Choroid plexus epithelial cell (primary cell): ENCODE data around the gene SP5.

Experiments used
- DNase-seq: peaks from one replicate; pipeline ENCODE4 v3.0.0-alpha.2; 2010; ENCODE audit warnings: low read depth
- H3K4me3 ChIP-seq: 2 replicates; pipeline ENCODE4 v1.5.1; 2011; ENCODE audit warnings: low read depth, mild to moderate bottlenecking, control low read depth, low read length, moderate library complexity
- TF ChIP-seq, protein P1 (sequence below): conservative IDR thresholded peaks from 2 replicates; pipeline ENCODE4 v1.5.1; 2011; ENCODE audit warnings: low read depth, mild to moderate bottlenecking, control low read depth, inconsistent platforms, low read length, moderate library complexity

The SP5 gene

DNA sequence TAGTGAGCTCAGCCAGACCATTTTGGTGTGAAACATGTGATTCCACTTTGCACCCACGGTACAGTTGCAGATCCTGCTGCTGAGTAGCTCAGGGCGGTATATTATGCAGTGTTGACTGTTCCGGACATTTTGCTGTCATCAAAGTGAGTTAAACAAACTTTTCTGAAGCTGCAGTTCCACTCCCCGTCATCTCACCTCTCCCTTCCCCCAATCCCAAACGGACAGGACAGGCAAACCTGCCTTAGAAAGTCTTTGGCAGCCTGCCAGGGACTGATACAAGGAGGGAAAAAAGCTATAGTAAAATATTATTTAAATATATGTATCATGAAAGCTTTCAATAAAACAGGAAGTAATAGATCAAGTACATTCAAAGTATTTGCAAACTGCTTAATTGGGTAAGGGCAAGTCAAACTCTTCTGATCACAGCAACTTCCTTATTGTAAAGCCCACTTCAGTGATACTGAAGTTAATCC is 35.5 kb upstream of the SP5 start:
- H3K4me3 ChIP-seq, result no peak overlapping the region
- DNase-seq, result peak; percentile 11
- TF ChIP-seq, protein P1, sequence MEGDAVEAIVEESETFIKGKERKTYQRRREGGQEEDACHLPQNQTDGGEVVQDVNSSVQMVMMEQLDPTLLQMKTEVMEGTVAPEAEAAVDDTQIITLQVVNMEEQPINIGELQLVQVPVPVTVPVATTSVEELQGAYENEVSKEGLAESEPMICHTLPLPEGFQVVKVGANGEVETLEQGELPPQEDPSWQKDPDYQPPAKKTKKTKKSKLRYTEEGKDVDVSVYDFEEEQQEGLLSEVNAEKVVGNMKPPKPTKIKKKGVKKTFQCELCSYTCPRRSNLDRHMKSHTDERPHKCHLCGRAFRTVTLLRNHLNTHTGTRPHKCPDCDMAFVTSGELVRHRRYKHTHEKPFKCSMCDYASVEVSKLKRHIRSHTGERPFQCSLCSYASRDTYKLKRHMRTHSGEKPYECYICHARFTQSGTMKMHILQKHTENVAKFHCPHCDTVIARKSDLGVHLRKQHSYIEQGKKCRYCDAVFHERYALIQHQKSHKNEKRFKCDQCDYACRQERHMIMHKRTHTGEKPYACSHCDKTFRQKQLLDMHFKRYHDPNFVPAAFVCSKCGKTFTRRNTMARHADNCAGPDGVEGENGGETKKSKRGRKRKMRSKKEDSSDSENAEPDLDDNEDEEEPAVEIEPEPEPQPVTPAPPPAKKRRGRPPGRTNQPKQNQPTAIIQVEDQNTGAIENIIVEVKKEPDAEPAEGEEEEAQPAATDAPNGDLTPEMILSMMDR, result no peak

DNA sequence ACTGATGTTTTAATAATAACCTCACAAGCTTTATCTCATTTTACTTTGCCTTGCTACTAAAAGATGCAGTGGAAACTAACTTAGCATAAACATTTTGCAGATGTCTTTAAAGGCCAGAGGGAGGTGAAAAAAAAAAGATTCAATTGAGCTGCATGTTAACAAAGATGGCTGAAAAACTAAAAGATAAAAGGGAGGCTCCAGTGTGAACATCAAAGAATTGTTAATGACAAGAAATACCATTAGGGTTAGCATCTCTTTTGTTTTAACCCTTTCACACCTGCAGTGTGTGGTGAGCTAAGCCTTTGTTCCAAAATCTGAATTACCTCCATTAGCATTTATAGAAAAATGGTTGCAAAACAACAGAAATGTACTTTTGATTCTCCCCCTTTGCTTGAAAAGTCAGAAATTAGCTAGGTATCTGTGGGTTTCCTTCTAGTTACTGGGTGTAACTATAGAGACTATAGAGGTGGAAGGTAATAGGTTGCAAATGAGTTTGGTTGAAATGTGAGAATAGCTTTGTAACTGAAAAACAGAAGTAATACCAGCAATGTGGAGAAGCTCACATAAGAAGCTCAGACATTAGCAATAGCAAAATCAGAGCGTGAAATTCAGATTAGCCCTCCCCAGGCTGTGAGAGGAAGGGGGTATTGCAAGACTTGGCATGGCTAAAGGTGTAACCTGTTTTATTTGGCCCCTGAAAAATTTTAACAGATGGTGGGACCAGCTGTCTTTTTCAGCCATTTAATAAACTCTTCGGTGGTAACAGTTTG is 34.8 kb upstream of the SP5 start:
- TF ChIP-seq, protein P1, result no peak
- DNase-seq, result no peak
- H3K4me3 ChIP-seq, result no peak overlapping the region

DNA sequence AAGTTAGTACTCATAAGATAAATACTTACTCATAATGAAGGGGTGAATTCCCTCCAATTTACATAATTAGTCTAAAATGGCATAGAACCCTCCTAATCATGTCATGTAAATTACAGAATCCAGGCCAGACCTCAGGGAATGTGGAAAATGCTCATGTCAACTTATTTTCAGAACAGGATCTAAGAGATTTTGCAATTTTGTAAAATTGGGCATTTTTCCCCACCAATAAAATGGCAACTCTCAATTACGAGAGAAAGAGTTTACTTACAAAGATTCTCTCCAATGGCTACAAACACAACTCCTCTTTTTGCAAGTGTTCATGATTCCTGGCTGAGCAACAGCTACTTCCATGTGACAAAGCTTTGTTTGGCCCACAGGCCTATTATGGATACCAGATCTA is 33.8 kb upstream of the SP5 start:
- TF ChIP-seq, protein P1, result no peak
- H3K4me3 ChIP-seq, result no peak overlapping the region
- no peak for DNase-seq

DNA sequence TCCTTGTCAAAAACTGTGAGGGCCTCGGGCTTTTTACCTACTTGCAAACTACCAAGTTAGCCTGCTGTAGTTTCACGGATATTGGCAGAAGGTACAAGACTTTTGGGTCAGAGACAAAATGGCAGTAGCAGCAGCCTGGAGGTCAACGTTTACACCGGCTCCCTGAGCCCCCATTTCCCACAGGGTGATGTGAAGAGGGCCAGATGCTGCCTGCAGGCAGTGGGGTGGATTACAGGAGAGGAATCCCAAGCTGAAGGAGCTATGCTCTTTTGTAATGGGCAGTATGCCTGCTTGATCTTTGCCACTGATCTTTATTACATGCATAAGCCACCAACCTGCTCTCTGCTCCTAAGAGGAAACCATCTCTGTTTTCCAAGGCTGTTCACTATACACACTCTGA is 29.5 kb upstream of the SP5 start:
- DNase-seq, result no peak
- TF ChIP-seq, protein P1, result no peak
- no peak overlapping the region for H3K4me3 ChIP-seq

DNA sequence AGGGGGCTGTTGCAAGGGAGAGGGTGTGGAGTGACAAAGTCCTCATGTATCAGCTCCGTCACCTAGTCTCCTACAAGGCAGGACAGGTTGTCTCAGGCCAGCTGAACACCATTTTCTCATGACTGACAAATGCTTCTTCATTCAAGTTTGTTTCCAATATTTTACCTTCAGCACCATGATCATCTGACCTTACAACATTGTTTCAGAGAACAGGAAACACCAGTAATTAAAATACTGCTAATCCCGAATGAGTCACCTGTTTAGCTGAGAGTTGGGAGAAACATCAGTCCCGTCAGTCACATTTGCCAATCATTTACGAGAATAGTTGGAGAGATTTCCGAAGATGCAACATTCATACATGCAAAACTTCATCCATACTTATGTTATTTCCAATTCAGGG is 25.7 kb upstream of the SP5 start:
- H3K4me3 ChIP-seq, result no peak overlapping the region
- TF ChIP-seq, protein P1, result no peak
- no peak for DNase-seq

DNA sequence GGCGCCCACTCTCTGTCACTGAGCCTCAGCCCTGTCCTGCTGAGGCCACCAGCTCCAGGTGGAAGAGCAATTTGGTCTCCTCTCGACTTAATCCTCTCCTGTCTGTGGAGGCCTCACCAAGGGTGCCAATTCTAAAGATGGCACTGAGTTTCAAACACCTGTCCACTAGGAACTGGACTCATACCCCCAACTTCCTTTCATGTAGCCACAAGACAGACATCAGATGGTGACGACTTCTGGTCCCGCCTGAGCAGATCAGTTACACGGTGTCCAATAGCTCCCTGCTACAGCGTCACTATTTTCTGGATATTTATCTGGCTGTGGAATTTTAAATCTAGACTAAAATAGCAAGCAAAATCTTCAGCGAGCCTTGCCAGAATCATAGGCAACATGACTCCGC is 24.5 kb upstream of the SP5 start:
- TF ChIP-seq, protein P1, result no peak
- DNase-seq, result no peak
- no peak overlapping the region for H3K4me3 ChIP-seq

DNA sequence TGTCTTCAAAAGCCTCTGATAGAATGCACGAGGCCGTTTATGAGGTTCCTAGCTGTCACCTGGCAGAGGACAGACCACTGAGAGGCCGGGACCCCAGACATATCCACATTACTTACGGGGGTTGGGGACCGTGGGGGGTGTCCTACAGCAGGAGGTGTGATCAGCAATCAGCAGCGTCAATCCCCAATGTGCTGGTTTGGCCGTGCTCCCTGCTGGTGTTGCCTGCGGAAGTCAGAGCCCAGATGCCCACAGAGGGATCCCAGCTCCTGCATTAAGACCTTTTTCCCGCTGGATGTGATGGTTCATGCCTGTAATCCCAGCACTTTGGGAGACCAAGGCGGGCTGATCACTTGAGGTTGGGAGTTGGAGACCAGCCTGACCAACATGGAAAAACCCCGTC is 20.8 kb upstream of the SP5 start:
- DNase-seq, result no peak
- TF ChIP-seq, protein P1, result no peak

More for the DNA sequence above, 20.8 kb upstream of the SP5 start:
- no peak overlapping the region for H3K4me3 ChIP-seq
